Left renal pelvis (tissue), 4 donors: ENCODE measurements around the gene HYAL3. TPM values are rescaled to one million over a fixed set of nuclear protein-coding genes. Genes with fewer than 3 reads are reported as not detected.
"Not testable (repeated sequence)": the region's sequence is repeated elsewhere in the genome, so short reads cannot be mapped to it uniquely, and the experiment has no call there.

Source experiments
- DNase-seq, 4 donors: peaks; one replicate each; pipeline ENCODE4 v3.0.0-alpha.2; 2013; ENCODE audit warnings: low read depth in 4 of 4, low spot score in 3 of 4
- polyA plus RNA-seq, 4 donors: library from polyadenylated mRNA; unstranded; fragments of 120-200 nt; gene quantifications; one replicate each; pipeline ENCODE4 v1.2.1, GENCODE V29; 2013; ENCODE audit not compliant: insufficient read length in 4 of 4

Gene HYAL3
- polyA plus RNA-seq, 4 donors = 2.8 to 3.7 (median 2.9) TPM

GRCh38 chr3:50260942-50261441, 38.2 kb downstream of the HYAL3 start:
- DNase-seq = no peak

GRCh38 chr3:50260027-50260941, 38.9 kb downstream of the HYAL3 start:
- DNase-seq = peak; percentile 85 to 90 (median 86)

GRCh38 chr3:50259432-50260026, 39.7 kb downstream of the HYAL3 start:
- no peak for DNase-seq

DNA sequence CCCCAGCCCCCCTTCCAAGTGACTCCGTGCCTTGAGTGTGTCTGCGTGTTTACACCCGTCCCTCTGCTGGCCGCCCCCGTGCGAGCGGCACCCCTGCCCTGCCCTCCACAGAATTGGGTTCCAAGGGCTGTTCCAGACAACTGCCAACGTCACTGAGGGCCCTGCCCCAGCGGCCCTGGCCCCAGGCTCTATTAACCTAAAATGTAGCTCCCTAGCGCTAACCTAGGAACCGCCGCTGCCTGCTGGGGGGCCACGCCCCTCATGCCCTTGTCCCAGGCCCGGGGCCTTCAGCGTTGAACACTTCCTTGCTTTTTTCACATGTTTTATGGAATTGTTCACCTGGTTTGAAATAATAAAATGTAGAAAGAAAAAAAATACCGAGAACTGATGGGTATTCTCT, 40.2 kb downstream of the HYAL3 start:
- no peak for DNase-seq

- no peak for DNase-seq
Measured at GRCh38 chr3:50258029-50258680, 41.0 kb downstream of the HYAL3 start.

GRCh38 chr3:50256978-50257890, 42.0 kb downstream of the HYAL3 start:
- DNase-seq = no peak

GRCh38 chr3:50255251-50255615, 44.0 kb downstream of the HYAL3 start:
- no peak for DNase-seq

- DNase-seq = no peak
Measured at GRCh38 chr3:50254577-50255250, 44.5 kb downstream of the HYAL3 start.

- no peak for DNase-seq
Measured at GRCh38 chr3:50251220-50251619, 48.0 kb downstream of the HYAL3 start.

DNA sequence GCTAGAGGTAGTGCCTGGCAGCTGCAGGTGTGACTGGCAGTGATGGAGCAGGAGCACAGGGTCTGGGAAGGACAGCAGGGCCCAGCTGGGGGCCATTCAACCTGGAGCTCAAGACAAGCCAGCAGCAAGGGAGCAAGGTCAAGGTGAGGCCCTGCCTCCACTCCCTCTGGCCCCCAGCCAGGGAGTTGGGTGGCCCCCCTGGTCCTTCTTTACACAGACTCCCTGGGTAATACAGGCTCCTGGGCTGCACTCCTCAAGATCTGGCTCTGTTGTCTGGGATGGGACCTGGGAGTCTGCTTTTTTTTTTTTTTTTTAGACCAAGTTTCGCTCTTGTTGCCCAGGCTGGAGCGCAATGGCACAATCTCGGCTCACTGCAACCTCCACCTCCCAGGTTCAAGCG, 48.7 kb downstream of the HYAL3 start:
- no peak for DNase-seq

DNA sequence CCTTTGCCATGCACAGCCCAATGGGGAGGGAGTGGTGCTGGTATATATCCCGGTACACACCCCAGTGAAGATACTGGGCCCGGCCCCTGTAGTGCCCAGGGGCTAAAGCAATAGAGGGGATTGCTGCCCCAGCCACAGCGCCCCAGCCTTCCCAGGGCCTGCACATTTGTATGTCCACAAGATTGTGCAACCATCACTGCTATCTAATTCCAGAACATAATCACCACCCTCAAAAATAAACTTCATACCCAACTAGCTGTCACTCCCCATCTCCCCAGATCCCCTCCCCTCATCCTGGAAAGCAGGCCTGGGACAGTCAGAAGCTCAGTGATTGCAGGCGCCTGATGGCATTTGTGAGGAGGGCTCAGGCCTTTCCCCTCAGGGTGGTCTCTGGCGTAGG, 49.7 kb downstream of the HYAL3 start:
- DNase-seq = no peak

DNA sequence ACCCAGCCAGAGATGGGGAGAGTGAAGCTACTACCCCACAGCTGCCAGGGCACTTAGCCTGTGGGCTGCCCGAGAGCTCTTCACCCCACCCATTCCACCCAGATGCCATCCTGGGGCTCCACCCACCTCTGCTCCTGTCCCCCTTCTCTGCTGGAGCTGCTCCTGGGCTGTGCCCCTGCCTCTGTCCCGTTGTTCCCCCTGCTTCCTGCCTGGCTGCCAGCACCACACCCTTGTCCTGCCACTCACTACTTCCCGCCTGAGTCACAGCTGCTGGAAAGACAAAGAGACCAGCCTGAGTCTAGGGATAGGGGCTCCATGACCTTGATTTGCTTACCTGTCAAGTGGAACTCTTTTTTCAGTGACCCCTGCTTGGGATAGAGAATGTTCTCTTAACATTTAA, 50.8 kb downstream of the HYAL3 start:
- DNase-seq = no peak

DNA sequence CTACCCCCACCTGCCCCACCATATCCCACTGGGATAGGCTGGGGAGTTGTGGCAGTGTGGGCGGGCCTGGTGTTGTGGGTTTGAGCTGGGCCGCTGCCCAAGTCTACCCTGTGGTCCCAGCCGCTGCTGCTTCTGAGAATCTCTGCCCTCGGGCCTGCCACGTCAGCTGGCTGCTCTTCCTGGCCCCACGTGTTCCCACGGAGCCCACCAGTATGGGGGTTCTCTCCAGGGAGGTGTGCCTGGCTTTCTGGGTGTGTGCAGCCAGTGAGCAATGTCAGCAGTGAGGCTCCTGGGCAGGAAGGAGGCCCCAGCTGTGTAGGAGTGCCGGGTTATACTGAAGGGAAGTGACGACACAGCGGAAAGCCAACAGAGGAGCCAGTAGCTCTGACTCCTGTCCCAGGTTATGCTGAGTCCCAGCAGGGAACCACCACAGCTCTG, 52.7 kb downstream of the HYAL3 start:
- DNase-seq = no peak

GRCh38 chr3:50245831-50246516, 53.2 kb downstream of the HYAL3 start:
- DNase-seq = peak in 2 of 4 donors; percentile 72 to 89

DNA sequence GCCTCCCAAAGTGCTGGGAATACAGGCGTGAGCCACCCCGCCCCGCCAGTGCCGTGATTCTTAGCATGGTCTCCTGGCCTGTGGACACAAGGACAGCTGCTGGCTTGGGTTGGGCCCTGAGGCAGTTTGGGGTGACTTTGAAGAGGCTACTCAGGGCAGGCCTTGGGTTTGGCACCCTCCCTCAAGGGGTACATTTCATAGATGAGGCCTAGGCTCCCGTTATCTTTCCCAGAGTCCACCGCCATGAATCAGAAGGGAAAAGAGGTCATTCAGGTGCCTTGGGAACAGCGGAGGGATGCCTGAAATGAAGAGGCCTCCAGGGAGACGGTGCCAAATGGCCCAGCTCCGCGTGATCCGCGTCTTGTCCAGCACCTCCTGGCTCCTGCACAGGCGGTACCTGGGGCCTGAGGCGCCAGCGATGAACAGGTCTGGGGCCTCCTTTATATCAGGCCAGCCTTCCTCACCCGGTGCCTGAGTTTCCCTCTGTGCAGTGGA, 53.9 kb downstream of the HYAL3 start:
- no peak for DNase-seq

GRCh38 chr3:50244813-50245212, 54.4 kb downstream of the HYAL3 start:
- DNase-seq = not testable (repeated sequence)

- DNase-seq = no peak
Measured at GRCh38 chr3:50243543-50243895, 55.7 kb downstream of the HYAL3 start.

DNA sequence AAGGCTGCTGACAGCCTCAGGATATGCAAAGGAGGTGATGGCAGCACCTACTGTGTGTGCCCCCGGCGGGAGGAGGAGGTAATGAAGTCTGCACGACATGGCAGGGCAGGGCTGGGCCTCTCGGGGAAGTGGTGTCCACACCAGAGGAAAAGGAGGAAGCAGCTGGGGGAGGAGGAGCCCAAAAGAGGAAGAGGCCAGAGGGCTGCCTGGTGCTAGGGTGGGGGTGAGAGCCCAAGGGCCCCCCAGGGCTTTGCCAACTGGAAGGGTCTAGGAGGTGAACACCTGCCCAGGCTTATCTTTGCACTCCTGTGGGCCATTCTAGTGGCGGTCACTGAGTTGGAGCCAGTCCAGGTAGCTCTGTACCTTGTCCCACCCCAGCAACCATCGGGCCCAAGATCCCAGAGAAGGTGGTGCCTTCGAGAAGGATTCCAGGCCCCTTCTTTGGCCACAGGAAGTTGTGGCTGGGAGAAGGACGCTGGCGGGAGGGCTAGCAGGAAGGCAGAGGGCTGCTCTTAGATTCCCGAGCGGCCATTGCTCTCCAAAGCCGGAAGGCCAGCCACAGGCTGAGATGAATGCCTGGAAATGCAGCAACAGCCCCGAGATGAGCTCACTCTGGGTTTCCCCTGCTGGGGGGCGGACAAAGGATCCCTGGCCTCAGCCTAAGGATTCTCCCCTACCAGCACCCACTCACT, 56.2 kb downstream of the HYAL3 start:
- DNase-seq = no peak
